ENCODE data around the gene MS4A15.

- TF ChIP-seq CTCF (IDR thresholded peaks at IDR 0.05; ENCODE audit: low read length) (no peak), EZH2 (IDR thresholded peaks at IDR 0.05; ENCODE audit: borderline replicate concordance, low read length) (no peak)
Measured at GRCh38 chr11:60771879-60772525, 15.3 kb downstream of the MS4A15 start.

Measured in OCI-LY1 (cell line).